Stimulated activated CD4-positive, alpha-beta T cell treated with anti-CD3 and anti-CD28 coated beads, Interleukin-15, amount 100 ng/mL, for 48 hours (primary cell): Measurements from ENCODE around the gene SLITRK5.

ENCODE experiments used
- DNase-seq, 2 donors: peaks; one replicate each; pipeline ENCODE4 v3.0.0-alpha.2; 2020; ENCODE audit warnings: low read depth in 2 of 2

SLITRK5 gene

DNA sequence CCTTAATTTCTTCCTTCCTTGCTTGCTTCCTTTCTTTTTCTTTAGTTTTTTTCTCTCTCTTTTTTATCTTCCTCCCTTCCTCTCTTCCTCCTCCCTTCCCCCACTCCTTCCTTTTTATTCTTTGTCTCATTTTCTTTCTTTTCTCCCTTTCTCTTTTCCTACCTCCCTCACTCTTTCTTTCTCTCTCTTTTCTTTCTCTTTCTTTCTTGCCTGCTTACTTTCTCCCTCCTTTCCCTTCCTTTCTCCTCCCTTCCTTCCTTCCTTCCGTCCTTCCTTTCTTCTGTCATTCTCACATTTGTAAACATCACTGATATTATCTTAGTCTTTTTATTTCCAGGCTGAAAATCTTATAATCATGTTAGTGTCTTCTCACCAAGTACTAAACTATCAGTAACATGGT lies 38.8 kb downstream of the SLITRK5 start:
- no peak for DNase-seq

DNA sequence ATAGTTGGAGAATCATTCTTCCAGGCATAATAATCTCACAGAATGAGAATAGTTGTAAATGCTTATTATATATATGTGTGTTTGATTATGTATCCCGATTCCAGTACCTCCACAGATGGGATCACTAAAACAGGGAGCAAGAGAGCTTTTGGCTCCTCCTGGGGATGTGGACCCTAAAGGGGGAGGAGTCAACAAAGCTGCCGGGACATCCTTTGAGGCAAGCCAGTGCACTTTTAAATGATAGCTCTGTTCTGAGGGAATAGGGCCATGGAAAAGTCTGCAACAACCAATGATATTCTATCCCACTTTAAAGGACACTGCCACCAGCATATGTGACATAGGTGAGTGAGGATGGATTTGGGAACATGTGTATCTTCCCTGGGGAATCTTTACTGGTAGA lies 40.8 kb downstream of the SLITRK5 start:
- DNase-seq, result no peak
